Kidney epithelial cell (primary cell): ENCODE measurements around the gene KLF7. TPM values are rescaled to one million over a fixed set of nuclear protein-coding genes. Genes with fewer than 3 reads are reported as not detected.

Experiments
- DNase-seq: peaks from one replicate; pipeline ENCODE4 v3.0.0-alpha.2; 2010; ENCODE audit warnings: low read depth
- H3K27me3 ChIP-seq: 2 replicates; pipeline ENCODE4 v1.6.0; 2011; ENCODE audit warnings: low read length; ENCODE audit not compliant: control insufficient read depth, insufficient read depth
- H3K36me3 ChIP-seq: 2 replicates; pipeline ENCODE4 v1.5.1; 2011; ENCODE audit warnings: low read length; ENCODE audit not compliant: control insufficient read depth, insufficient read depth
- H3K4me3 ChIP-seq: 2 replicates; pipeline ENCODE4 v1.5.1; 2011; ENCODE audit warnings: low read depth, mild to moderate bottlenecking, control low read depth, low read length
- CTCF ChIP-seq: IDR thresholded peaks from 2 replicates; pipeline ENCODE4 v1.5.1; 2011; ENCODE audit warnings: mild to moderate bottlenecking, moderate library complexity, low read length, control low read depth, inconsistent platforms; ENCODE audit not compliant: insufficient read depth, poor library complexity, severe bottlenecking
- total RNA-seq: library from RNA; depleted of rRNA; stranded (reverse); fragments of >200 nt; gene quantifications from 2 replicates; pipeline ENCODE4 v1.2.3, GENCODE V29; 2015

KLF7 gene
- total RNA-seq, 1 donor from 2014 or later: 58.7 TPM

DNA sequence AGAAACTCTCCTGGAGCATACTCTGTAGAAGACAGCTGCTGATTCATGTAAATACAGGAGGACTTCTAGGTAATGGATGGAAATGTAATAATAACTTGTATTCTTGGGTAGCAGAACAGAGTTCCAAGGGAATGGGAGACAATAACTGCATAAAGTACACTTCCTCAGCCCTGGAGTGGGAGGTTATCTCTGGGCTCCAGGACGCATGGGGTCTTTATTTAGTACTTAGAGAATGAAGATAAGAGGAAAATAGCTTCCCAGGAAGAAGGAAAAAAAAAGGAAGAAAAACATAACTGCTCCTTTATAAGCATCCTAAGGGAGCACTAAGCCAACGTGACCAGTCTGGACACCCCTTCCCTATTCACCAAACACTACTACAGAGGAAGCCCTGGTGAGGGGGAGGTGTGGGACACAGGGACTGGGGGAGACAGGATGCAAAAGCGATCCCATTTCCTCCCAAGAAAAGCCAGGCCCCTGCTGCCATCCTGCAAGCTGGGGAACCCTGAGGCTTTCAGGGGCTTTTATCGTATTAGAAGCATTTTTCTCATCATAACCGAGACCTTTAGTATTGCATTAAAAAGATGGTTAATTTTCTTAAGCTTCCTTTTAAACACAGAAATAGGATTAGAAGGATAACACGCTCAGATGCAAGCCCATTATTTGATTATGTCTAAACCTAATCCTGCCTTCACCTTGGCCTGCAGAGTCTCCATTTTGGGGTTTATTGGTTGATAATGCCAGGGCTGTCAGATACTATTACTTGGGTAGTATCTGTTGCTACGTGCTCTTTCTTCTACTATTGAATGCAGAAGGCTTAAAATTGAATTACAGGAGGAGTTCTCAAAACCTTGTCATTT lies 78.5 kb downstream of the KLF7 start:
- Histone ChIP-seq H3K27me3 (no peaks in the 10 kb centered on the region), H3K4me3 (no peak overlapping the region), H3K36me3 (no peaks in the 10 kb centered on the region)
- no peak for DNase-seq
- no peak for TF ChIP-seq CTCF

GRCh38 chr2:207086136-207086535 lies 79.6 kb downstream of the KLF7 start:
- H3K27me3 ChIP-seq: no peaks in the 10 kb centered on the region
- H3K36me3 ChIP-seq: no peaks in the 10 kb centered on the region
- DNase-seq: no peak
- no peak for TF ChIP-seq CTCF
- H3K4me3 ChIP-seq: no peak overlapping the region

DNA sequence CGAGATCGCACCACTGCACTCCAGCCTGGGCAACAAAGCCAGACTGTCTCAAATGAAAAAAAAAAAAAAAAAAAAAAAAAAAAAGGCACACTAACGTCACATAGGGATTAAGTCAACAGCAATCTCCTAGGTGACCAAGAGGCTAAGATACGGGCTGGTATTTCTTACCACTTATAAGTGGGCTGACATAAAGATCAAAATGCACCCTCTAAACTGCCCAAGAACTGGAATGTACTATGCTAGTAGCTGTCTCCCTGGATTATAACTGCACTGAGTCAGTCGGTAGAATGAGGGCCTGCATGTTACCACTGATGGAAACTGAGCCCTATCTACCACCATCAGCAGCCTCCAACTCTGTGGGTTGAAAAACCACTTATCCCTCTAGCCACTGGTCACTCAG lies 80.6 kb downstream of the KLF7 start:
- no peak for DNase-seq
- H3K27me3 ChIP-seq: no peaks in the 10 kb centered on the region
- no peaks in the 10 kb centered on the region for H3K36me3 ChIP-seq
- H3K4me3 ChIP-seq: no peak overlapping the region
- TF ChIP-seq CTCF: no peak

DNA sequence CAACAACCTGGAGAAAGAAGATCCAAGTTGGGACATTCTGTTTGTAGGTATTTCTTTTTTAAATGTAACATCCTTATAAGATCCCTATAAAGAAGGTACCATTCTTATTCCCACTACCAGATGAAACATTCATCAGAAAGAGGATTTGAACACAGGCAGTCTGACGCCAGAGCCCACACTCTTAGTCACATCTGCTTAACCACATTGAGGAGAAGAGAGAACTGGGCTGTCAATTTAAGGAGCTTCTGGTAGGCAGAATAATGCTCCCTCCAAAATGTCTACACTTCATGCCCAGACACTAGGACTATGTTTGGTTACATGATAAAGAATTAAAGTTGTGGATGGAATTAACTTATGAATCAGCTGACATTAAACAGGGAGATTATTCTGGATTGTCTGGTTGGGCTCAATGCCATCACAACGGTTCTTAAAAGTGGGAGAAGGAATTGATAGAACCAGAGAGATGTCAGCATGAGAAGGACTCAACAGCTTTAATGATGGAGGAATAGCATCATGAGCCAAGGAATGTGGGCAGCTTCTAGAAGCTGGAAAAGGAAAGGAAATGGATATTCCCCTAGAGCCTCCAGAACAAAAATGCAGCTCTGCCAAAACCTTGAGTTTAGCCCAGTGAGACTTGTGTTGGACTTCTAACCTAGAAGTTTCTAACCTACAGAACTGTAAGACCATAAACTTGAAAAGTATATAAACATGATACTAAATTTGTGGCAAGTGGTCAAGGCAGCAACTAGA lies 82.2 kb downstream of the KLF7 start:
- Histone ChIP-seq H3K27me3 (no peaks in the 10 kb centered on the region), H3K4me3 (no peak overlapping the region), H3K36me3 (no peaks in the 10 kb centered on the region)
- no peak for DNase-seq
- no peak for TF ChIP-seq CTCF

DNA sequence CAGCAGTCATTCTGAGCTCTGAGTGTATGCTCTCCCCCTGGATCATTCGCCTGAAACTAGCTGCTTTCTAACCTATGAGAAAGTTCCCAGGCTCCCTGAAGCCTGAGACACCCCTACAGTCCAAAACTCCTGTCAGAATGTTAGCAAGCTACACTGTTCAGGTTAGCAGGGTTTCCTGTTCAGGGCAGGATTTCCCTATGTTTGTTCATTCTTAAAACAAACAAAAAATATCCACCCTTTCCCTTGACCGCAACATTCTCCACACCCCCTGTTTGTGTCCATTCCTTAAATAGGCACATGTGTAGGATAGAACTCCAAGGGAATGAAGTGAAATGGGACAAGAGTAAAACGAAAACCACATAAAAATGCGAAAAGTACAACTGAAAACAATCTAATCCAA lies 83.1 kb downstream of the KLF7 start:
- TF ChIP-seq CTCF: no peak
- Histone ChIP-seq H3K27me3 (no peaks in the 10 kb centered on the region), H3K36me3 (no peaks in the 10 kb centered on the region), H3K4me3 (no peak overlapping the region)
- DNase-seq: no peak
